ENCODE data around the gene TET3.

Gene TET3

DNA sequence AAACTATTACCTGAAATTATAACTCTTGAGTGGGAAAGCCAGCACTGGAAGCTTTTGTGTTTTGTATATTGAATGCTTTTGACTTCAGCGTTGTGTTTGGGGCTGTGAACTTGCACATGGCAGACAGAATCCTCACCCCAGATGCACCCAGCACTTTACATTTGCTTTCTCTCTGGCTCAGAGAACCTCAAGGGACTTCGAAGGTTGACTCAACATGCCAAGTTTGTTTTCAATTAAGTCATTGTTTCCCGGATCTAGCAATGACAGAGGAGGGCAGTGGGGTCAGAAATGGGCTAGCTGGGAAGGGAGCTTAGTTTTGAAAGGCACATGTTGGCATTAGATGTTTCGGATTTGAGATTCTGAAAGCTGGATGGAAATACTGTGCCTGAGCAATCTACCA lies 22.4 kb downstream of the TET3 start:
- no peak for DNase-seq

DNA sequence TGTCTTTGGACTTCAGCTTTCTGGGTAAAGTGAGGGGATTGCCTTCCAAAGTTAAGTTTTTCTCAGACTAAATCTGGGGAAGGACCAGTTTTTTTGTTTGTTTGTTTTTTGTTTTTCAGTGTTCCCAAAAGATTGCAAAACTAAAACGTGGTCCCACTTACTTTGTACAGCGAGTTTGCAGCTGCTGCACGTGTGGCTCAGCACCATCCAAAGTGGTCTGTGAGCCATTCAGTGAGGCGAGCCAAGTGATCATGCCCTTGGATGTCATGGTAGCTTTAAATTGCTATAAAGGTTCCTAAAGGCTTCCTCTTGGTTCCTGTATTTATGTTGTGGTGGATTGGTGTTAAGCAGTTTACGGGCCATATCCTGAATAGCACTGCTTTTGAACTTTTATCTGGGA lies 23.0 kb downstream of the TET3 start:
- no peak for DNase-seq

GRCh38 chr2:74008761-74009395 lies 24.2 kb downstream of the TET3 start:
- peak; percentile 98 for DNase-seq

DNA sequence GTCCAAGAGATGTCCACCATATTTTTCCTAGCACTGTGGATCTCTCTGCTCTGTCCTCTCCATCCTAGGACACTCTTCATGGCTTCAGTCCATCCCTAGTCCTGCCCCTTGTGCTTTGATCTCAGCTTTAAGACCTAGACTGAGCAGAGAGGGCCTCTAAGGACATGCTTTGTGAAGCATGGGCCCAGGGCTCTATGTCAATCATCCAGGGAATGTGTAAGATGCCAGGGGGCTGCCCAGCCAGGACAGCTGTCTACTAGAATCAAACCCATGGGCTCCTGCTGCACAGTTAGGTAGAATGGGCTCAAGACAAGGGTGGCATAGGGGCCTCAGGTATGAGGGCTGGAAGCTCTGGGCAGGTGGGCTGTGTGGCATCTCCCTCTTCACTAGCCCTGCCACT lies 24.9 kb downstream of the TET3 start:
- DNase-seq: peak; percentile 33

- peak; percentile 81 for DNase-seq
Observed at GRCh38 chr2:74010087-74010541, 25.4 kb downstream of the TET3 start.

DNA sequence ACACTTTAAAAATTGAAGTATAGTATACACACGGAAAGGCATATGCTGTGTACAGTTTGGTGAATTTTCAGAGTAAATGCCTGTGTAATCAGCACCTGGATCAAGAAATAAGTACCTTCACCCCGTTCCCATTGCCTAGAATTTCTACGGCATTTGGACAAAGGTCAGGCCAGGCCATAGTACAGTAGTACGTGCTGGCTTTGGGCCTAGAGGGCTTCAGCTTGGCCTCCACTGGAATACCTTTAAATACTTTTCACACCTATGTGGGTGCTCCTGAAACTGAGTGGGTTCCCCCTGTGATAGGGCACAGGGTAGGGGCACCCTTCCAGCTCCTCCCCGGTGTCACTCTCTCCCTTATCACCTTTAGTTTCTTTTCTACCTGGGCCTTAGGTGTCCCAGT lies 26.5 kb downstream of the TET3 start:
- no peak for DNase-seq

DNA sequence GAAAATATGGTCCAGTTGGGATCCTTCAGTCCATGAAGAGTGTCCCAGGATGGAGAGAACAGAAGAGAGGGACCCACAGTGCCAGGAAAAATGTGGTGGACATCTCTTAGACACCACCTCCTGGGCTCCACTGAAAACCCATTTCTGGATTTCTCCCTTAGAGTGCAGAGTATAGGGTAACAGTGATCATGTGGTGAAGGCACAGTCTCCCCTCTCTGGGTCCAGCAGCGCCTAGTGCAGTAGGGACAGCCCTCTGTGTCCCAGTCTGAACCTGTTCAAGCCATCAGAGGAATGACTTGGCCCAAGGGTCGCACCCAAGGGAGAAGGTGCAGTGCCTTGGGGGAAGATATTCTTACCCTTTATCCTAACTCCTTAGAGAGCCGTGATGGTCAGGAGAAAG lies 30.1 kb downstream of the TET3 start:
- no peak for DNase-seq

DNA sequence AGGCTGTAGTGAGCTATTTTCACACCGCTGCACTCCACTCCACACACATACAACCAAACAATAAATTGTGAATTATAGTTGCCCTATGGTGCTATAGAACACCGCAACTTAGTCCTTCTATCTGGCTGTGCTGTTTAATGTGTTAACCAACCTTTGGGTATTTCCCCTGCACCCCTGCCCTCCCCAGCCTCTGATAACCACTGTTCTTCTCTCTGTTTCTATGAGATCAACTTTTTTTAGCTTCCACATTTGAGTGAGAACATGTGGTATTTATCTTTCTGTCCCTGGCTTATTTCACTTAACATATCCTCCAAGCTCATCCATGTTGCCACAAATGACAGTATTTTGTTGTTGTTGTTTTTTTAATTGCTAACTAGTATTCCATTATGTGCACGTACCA lies 32.5 kb downstream of the TET3 start:
- no peak for DNase-seq

DNA sequence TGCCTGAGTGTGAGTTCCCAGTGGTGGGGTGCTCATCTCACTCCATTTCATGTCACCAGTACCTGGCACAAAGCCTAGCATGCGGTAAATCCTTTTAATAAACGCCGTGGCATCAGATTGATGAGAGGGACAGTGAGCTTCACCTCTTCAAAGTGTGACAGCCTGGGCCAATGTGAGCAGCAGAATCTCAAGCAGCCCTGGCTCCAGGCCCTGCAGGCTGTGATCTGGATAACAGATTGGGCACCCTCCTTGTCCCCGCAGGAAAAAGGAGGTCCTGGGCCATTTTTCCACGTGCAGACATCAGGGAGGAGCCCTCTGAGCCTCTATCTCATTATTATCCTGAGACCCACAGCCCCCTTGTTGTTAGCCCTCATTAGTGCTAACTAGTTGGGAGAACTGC lies 34.8 kb downstream of the TET3 start:
- DNase-seq: peak; percentile 71

GRCh38 chr2:74020702-74021406 lies 36.1 kb downstream of the TET3 start:
- DNase-seq: peak; percentile 76

DNA sequence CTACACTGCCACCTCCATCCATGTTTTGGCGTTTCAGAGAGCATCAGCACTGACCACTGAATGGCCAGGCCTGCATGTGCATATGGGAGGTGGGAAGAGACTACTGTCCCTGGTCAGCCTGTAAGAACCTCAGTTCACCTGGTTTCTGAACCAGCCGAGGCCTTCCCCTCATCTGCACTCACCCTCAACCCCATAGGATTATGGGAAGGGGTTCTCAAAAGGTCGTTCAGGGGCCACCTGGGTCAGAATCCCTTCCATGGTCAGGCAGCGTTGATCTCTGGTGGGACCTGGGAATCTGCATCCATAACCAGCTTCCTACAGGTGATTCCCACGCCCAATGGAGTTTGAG lies 36.7 kb downstream of the TET3 start:
- DNase-seq: no peak

- no peak for DNase-seq
Observed at GRCh38 chr2:74024216-74024615, 39.5 kb downstream of the TET3 start.

DNA sequence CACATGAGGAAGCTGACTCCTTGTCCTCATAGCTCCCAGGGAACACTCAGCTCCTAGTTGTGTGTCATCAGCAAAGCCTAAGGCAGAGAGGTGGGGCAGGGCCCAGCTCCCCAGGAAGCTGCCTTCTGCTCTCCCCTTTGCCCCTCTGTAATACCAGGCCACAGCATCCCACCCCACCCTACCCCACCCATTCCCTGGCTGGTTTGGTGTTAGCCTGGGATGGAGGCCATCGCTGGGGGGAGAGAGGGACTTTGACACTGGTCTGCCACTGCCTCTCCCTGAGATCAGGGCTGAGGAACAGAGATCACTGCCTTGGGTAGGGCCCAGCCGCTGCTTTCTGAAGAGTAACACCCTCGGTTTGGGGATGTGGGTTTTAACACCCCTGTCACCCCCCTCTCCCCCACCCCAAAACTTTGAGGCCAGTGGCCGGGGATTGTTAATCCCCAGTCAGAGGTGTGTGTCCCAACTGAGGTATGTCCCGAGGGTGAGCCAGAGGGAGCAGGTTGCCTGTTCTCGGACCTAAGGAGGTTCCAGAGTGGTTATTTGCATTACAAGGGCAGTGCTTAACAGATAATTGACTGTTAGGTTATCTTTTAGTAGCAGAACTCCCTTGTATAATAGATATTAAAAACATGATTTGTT lies 41.4 kb downstream of the TET3 start:
- DNase-seq: no peak

GRCh38 chr2:74026687-74027241 lies 42.1 kb downstream of the TET3 start:
- DNase-seq: no peak

DNA sequence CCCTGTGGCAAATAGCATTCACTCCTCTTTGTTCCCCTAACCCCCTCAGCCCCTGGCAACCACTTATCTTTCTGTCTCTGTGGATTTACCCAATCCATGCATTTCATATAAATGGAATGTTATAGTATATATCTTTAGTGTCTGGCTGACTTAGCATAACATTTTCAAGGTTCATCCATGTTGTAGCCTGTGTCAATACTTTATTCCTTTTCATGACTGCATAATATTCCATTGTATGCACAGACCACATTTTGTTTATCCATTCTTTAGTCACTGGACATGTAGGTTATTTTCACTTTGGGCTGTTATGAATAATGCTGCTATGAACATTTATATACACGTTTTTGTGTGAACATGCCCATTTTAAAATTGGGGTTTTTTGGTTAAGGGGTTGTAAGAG lies 42.8 kb downstream of the TET3 start:
- no peak for DNase-seq

GRCh38 chr2:74028290-74028689 lies 43.6 kb downstream of the TET3 start:
- DNase-seq: no peak

DNA sequence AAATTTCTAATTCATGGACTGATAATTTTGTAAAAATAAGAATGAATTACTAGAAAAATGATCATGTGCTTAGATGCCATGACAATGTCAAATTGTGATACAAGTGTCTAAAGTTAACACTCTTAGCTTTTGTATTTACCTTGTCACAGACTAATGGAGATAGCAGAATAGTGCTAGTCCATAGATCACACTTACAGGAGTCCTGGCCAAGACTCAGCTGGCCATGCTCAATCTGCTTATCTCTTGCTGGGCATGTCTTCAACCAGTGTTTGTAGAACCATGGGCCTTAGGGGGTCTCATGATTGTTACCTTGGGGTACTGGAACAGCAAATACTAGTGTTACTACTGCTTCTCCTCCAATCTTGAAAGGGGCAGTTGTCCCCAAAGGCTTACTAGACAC lies 44.0 kb downstream of the TET3 start:
- no peak for DNase-seq

DNA sequence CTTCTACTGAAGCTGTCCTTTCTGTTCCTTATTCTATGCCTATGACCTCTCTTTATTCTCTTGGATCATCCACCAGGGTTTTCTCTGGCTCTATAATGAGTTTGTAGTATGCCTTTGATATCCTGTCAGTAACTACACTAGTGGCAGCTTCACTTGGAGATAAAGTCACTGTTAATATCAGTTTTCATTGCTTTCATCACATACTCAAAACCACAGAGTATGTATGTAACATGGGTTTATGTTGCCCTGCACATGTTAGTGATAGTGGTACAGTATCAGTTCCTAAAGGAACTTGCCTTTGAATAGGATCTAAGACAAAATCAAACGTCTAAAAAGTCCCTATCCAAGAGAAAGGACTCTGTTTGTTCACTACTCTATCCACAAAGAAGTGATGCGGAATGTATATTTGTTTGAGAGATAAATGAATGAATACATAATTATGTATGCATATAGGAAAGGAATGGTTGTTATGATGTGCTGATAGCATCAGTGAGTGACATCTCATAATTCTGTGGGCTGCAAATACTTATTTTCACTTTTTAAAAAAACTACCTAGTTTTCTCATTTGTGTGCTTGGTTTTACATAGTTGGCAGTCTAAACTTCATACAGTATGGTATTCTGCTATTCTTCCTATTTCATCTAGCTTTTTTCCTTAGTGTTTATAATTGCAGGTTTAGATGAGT lies 45.1 kb downstream of the TET3 start:
- DNase-seq: no peak

DNA sequence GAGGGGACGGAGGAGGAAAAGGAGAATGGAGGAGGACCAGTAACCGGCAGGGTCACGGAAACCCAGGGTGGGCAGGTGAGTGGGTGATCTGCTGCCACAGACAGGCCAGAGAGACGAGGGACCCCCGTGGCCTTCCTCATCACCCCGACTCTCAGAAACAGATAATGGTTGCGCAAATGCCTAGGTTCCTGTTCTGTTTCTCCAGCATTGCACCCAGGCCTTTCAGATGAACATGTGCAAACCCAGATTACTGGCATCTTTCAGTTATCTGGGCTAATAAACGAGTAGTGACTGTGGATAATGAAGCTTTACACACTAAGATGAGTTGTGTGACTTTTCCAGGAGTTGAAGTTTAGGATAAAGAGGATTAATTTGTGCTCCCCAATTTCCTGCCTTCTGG lies 46.5 kb downstream of the TET3 start:
- no peak for DNase-seq

GRCh38 chr2:74031959-74032287 lies 47.2 kb downstream of the TET3 start:
- DNase-seq: no peak

DNA sequence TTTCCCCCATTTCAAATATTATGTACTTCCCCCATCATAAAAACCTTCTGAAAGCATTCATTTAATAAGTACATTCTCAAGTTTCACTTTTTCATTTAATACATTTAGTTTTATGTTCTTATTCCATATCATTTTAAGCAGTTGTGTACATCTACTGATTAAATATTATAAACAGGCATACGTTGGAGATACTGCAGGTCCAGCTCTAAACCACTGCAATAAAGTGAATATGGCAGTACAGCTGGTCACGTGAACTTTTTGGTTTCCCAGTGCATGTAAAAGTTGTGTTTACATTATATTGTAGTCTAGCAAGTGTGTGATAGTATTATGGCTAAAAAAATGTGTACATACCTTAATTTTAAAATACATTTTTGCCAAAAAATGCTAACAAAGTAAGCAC lies 48.7 kb downstream of the TET3 start:
- no peak for DNase-seq

Measured in NCI-H82 (cell line).